Right cardiac atrium (tissue), 5 donors: ENCODE measurements around the gene MTA3. TPM values are rescaled to one million over a fixed set of nuclear protein-coding genes. Genes with fewer than 3 reads are reported as not detected.

Experiments used
- ATAC-seq, 2 donors: fragments of 200-7000 bp; cut with Tn5 transposase; one replicate each; pipeline versions ENCODE4 v1.8.0 to v1.9.1; 2020; ENCODE audit warnings: moderate library complexity in 2 of 2, mild to moderate bottlenecking in 1 of 2
- DNase-seq, 3 donors: peaks; one replicate each; pipeline ENCODE4 v3.0.0-alpha.2; 2020
- H3K27ac ChIP-seq: one replicate; pipeline ENCODE4 v1.5.1; 2013; ENCODE audit warnings: mild to moderate bottlenecking, low read length, control low read depth, moderate library complexity
- H3K27me3 ChIP-seq: one replicate; pipeline ENCODE4 v1.6.1; 2013; ENCODE audit not compliant: control insufficient read depth, insufficient read depth
- H3K4me1 ChIP-seq: one replicate; pipeline ENCODE4 v1.6.1; 2013; ENCODE audit warnings: low read length; ENCODE audit not compliant: control insufficient read depth, insufficient read depth
- H3K4me3 ChIP-seq: one replicate; pipeline ENCODE4 v1.5.1; 2013; ENCODE audit warnings: low read length, control low read depth
- H3K9me3 ChIP-seq: one replicate; pipeline ENCODE4 v1.6.1; 2013; ENCODE audit warnings: low read length; ENCODE audit not compliant: control insufficient read depth
- WGBS: extraction: QIAGEN DNeasy Blood & Tissue Kit; methylation state at CpG from one replicate; pipeline ENCODE4 v1.1.7; 2013; 5-methylcytosine and 5-hydroxymethylcytosine counted together
- intact Hi-C, 4 donors: fragments of 100-400 bp; cut with DNase I; formaldehyde crosslinking; loops; one replicate each; pipeline versions ENCODE4 v1.11.0 to v1.14.0; 2022 to 2023
- polyA plus RNA-seq: library from polyadenylated mRNA; stranded (reverse); fragments of 200-250 nt; gene quantifications from one replicate; pipeline ENCODE4 v1.2.3, GENCODE V29; 2013
- total RNA-seq, 4 donors: library from RNA; stranded (reverse); fragmentation: NEBNext Ultra II Directional; extraction: Animal tissue kit (Norgen Biotek cat#: 25700); gene quantifications; one replicate each; pipeline ENCODE4 v1.2.1, GENCODE V29; 2021
- donor health status: healthy with polysubstance abuse.
- donor health status: DM: no; HTN: yes; CAD: no.
- donor health status: DM: no; HTN: no; CAD: no.
- donor health status: DM: no; HTN: yes; CAD: no; lungs with severe emphysema.
- donor health status: DM: yes; HTN: yes; CAD: no.

Gene MTA3
- total and polyA plus RNA-seq, 5 donors: 24.6 to 31.0 (median 27.6) TPM

DNA sequence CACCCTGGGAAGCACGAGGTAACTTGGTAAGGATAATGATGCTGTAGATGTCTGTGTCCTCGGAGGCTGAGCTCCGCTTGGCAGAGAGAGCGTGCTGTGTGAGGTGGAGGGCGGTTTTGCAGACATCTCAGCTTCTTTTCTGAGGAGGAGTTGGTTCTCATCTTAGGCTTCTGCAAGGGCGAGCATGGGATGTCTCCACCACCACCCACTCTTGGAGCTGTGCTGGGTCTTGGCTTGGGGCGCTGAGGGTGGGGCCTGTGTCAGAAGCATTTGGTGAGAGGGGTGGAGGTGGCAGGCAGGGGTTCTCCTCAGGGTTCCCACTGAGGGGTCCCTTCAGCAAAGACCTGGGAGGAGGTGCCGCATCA is 186.3 kb downstream of the MTA3 start:
- peak; percentile 21 to 27 for ATAC-seq
- no peak for DNase-seq
- H3K4me3 ChIP-seq: no peak overlapping the region
- H3K27ac ChIP-seq: no peak overlapping the region
- peaks cover 8% of the 10 kb centered on the region for H3K4me1 ChIP-seq
- no peaks in the 10 kb centered on the region for H3K27me3 ChIP-seq
- intact Hi-C loops: no loop called here
- H3K9me3 ChIP-seq: no peaks in the 10 kb centered on the region
- 77% methylated on average over 8 of the region's 8 CpGs for WGBS

GRCh38 chr2:42755191-42755880 is 186.9 kb downstream of the MTA3 start:
- peaks cover 8% of the 10 kb centered on the region for H3K4me1 ChIP-seq
- WGBS: 66% methylated on average over 14 of the region's 14 CpGs
- DNase-seq (peak in 1 of 3 donors; percentile 38), ATAC-seq (peak; percentile 34 to 38)
- intact Hi-C loops: no loop called here
- no peak overlapping the region for H3K27ac ChIP-seq
- H3K4me3 ChIP-seq: no peak overlapping the region
- H3K9me3 ChIP-seq: no peaks in the 10 kb centered on the region
- no peaks in the 10 kb centered on the region for H3K27me3 ChIP-seq

DNA sequence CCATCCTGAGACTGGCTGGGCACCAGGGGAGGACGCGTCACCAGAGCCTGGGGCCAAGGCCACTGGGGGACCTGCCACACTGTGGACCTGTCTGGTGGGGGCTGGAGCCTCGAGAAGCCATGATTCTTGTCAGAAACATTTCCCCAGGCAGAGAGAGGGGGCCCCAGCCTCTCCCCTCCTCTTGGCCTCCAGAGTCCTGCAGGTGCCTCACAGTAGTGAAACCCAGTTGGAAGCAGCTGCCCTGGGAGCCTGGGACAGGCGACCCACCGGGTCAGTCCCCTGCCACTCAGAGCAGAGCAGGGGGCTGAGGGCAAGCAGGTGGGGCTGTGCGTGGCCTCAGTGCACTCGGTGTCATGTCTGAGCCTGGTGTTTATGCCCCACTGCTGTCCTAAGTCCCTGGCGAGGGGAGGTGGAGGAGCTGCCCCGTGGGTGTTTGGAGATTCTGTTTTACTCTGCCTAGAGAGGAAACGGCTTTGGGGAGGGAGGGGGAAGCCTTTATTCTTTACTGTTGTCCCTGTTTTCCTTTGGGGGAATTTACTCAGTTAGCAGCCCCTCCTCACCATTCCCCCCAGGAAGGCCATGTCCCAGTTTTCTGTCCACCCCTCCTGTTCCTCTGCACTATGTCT is 187.8 kb downstream of the MTA3 start:
- Histone ChIP-seq H3K27ac (no peak overlapping the region), H3K27me3 (no peaks in the 10 kb centered on the region), H3K9me3 (no peaks in the 10 kb centered on the region), H3K4me1 (peaks cover 8% of the 10 kb centered on the region), H3K4me3 (no peak overlapping the region)
- intact Hi-C loops: no loop called here
- no peak for DNase-seq
- whole genome bisulfite sequencing: 83% methylated on average over 10 of the region's 10 CpGs
- ATAC-seq: no peak

DNA sequence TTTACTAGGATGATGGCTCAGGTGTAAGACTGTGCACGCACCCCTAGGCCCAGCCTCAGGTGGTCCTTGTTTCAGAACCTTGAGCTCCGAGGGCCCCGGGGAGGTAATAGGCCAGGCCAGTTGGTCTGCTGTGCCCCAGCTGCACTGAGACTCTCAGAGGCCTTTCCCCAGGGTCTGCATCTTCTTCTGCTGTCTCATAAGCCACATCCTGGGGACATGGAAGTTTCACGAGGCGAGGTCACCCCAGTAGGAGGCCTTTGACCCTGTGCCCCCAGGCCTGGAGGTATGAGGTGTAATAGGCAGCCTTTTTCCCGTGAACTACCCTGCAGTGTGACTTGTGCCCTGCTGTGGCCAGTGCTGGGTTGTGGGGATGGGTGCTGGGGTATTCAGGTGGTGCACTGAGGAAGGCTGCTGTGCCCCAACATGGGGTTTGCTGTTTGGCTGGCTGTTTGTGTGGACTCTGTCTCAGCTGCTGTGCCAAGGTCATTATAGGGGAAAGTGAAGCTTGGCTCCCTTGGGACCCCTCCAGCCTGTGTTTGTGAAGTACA is 188.6 kb downstream of the MTA3 start:
- 86% methylated on average over 6 of the region's 6 CpGs for WGBS
- intact Hi-C loops: no loop called here
- Histone ChIP-seq H3K4me3 (no peak overlapping the region), H3K27ac (no peak overlapping the region), H3K4me1 (peaks cover 8% of the 10 kb centered on the region), H3K9me3 (no peaks in the 10 kb centered on the region), H3K27me3 (no peaks in the 10 kb centered on the region)
- ATAC-seq (no peak), DNase-seq (no peak)

- ATAC-seq (no peak), DNase-seq (no peak)
- intact Hi-C loops: no loop called here
- no peak overlapping the region for H3K27ac ChIP-seq
- WGBS: 93% methylated on average over 4 of the region's 4 CpGs
- no peak overlapping the region for H3K4me3 ChIP-seq
- peaks cover 8% of the 10 kb centered on the region for H3K4me1 ChIP-seq
- no peaks in the 10 kb centered on the region for H3K9me3 ChIP-seq
- no peaks in the 10 kb centered on the region for H3K27me3 ChIP-seq
Measured at GRCh38 chr2:42757981-42758740, 189.7 kb downstream of the MTA3 start.

- Histone ChIP-seq H3K4me1 (peaks cover 8% of the 10 kb centered on the region), H3K4me3 (no peak overlapping the region), H3K27me3 (no peaks in the 10 kb centered on the region), H3K27ac (no peak overlapping the region), H3K9me3 (no peaks in the 10 kb centered on the region)
- no peak for ATAC-seq
- WGBS: 99% methylated on average over 1 of the region's 1 CpG
- DNase-seq: no peak
- intact Hi-C loops: no loop called here
Measured at GRCh38 chr2:42758751-42759150, 190.3 kb downstream of the MTA3 start.

- Histone ChIP-seq H3K9me3 (no peaks in the 10 kb centered on the region), H3K4me3 (no peak overlapping the region), H3K27me3 (no peaks in the 10 kb centered on the region), H3K4me1 (no peaks in the 10 kb centered on the region), H3K27ac (no peak overlapping the region)
- intact Hi-C loops: no loop called here
- DNase-seq (no peak), ATAC-seq (no peak)
- WGBS: 94% methylated on average over 9 of the region's 9 CpGs
Measured at GRCh38 chr2:42761554-42761953, 193.1 kb downstream of the MTA3 start.

DNA sequence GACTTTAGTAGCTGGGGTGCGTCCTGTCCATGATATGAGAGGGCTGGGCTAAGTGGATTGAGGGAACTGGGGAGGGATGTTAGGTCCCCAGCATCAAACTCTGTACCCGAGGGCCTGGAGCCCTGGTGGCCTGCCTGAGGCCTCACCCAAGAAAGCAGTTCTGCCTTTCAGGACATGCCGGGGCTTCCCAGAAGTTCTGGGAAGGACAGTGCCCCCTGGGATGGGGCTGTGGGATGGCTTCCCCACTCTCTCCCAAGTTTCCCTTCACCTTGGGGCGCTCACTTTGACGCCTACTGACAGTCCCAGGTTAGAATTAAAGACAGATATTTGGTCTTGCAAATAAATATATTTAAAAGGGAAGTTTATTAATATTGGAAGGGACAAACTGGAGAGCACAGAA is 193.7 kb downstream of the MTA3 start:
- no peak overlapping the region for H3K4me3 ChIP-seq
- H3K4me1 ChIP-seq: no peaks in the 10 kb centered on the region
- intact Hi-C loops: no loop called here
- H3K9me3 ChIP-seq: no peaks in the 10 kb centered on the region
- H3K27ac ChIP-seq: no peak overlapping the region
- DNase-seq (no peak), ATAC-seq (no peak)
- 95% methylated on average over 5 of the region's 5 CpGs for WGBS
- H3K27me3 ChIP-seq: no peaks in the 10 kb centered on the region

- no peak overlapping the region for H3K4me3 ChIP-seq
- intact Hi-C loops: no loop called here
- WGBS: 96% methylated on average over 45 of the region's 45 CpGs
- DNase-seq (peak in 1 of 3 donors; percentile 52), ATAC-seq (no peak)
- no peaks in the 10 kb centered on the region for H3K27me3 ChIP-seq
- no peak overlapping the region for H3K27ac ChIP-seq
- no peaks in the 10 kb centered on the region for H3K9me3 ChIP-seq
- H3K4me1 ChIP-seq: no peaks in the 10 kb centered on the region
Measured at GRCh38 chr2:42762823-42763804, 194.7 kb downstream of the MTA3 start.

- intact Hi-C loops: no loop called here
- ATAC-seq (no peak), DNase-seq (peak in 1 of 3 donors; percentile 35)
- Histone ChIP-seq H3K27me3 (no peaks in the 10 kb centered on the region), H3K4me3 (no peak within 1 kb of the TSS), H3K4me1 (no peaks in the 10 kb centered on the region), H3K9me3 (no peaks in the 10 kb centered on the region), H3K27ac (no peak within 1 kb of the TSS)
- 53% methylated on average over 5 of the region's 5 CpGs for WGBS
Measured at GRCh38 chr2:42764096-42764495, 195.7 kb downstream of the MTA3 start, which contains the start of gene OXER1. OXER1 (minus strand) TSS chr2:42764135; CDS start chr2:42764062, 73 bp downstream.
